ENCODE measurements around the gene MOCS3. TPM values are rescaled to one million over a fixed set of nuclear protein-coding genes. Genes with fewer than 3 reads are reported as not detected.

MOCS3 gene
- total RNA-seq, 1 donor from 2014 or later = 5.5 TPM

DNA sequence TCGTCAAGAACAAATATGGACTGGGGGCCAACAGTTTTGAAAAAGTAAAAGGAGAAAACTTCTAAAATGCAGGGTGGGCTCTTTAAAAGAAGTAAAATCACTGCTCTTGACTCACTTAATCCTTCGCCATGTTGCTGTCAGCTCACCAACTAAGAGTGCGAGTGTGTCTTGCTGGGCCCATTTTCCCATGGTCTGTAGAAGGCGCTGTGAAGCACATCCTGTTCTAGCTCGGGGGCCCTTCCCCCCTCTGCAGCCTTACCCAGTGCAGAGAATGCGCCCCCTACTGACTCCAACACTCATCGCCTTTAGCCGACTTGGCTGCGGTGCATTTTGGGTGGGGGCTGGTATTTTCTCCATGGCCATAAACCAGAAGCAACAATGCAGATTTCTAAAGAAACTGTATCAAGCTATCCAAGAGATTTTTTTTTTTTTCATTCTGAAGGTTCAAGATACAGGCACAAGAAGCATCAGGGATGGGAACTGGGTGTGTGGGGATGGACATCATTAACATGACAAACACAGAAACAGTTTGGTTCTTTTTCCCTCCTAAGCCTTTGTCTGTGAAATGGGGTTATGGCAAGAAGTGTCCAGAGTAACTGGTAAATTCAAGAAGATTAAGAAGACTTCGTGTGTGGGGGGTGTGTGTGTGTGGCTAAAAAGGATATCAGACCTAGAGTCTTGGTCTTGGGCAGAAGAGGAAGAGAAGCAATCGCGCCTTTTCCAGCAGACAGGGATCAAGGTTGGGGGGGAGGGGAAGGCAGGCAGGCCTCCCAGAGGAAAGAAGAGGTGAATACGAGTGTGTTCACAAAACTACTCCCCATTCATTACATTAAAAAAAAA lies 29.1 kb upstream of the MOCS3 start:
- H3K27ac Mint-ChIP-seq (ENCODE audit: unreplicated experiment) = peak overlapping the region; percentile 80
- H3K4me1 Mint-ChIP-seq (ENCODE audit: unreplicated experiment) = peaks cover 49% of the 10 kb centered on the region
- H3K4me3 Mint-ChIP-seq (ENCODE audit: unreplicated experiment) = peak overlapping the region; percentile 77
- no peaks in the 10 kb centered on the region for H3K27me3 Mint-ChIP-seq (ENCODE audit: unreplicated experiment)
- TF ChIP-seq, protein P1, sequence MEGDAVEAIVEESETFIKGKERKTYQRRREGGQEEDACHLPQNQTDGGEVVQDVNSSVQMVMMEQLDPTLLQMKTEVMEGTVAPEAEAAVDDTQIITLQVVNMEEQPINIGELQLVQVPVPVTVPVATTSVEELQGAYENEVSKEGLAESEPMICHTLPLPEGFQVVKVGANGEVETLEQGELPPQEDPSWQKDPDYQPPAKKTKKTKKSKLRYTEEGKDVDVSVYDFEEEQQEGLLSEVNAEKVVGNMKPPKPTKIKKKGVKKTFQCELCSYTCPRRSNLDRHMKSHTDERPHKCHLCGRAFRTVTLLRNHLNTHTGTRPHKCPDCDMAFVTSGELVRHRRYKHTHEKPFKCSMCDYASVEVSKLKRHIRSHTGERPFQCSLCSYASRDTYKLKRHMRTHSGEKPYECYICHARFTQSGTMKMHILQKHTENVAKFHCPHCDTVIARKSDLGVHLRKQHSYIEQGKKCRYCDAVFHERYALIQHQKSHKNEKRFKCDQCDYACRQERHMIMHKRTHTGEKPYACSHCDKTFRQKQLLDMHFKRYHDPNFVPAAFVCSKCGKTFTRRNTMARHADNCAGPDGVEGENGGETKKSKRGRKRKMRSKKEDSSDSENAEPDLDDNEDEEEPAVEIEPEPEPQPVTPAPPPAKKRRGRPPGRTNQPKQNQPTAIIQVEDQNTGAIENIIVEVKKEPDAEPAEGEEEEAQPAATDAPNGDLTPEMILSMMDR (IDR thresholded peaks at IDR 0.05) = peak; percentile 94
- peak; percentile 94 for DNase-seq (ENCODE audit: extremely low spot score, unreplicated experiment)
- H3K36me3 Mint-ChIP-seq (ENCODE audit: unreplicated experiment) = peaks cover 25% of the 10 kb centered on the region
- H3K9me3 Mint-ChIP-seq (ENCODE audit: unreplicated experiment) = no peaks in the 10 kb centered on the region

DNA sequence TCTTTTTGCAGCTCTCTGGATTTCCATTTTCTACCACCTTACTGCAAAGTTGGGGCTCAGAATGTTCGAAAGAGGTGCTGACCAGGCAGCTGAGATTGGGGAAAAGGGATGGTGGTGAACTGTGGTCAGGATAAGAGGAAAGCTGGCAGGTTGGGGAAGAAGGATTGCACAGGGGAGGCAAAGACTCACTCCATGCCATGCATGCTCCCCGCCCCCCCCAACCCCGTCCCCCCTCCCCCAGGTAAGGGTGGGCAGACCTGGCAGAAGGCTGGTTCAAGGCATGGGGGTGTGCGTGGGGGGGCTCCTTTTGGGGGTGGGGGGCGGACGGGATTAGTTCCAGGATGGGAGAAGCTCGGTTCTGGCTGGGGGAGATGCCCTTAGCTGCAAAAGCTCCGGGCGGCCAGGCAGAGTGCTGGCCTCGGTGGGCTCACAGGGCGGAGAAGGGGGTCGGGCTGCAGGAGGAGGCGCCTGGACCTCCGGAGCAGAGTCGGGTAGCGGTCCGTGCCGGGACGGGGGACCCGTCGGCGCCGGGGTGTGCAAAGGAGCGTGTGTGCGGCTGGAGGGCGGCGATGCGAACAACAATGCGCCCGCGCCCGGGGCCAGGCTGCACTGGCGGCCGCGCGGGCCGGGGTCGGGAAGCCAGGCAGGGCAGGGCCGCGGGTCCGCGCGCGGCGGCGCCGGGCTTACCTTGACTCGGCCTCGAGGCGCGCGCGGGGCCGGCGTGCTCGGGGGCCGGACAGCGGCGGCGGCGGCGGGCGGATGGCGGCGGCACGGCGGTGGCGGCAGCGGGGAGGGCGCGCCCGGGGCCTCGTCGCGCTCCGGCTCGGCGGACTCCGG lies 28.3 kb upstream of the MOCS3 start:
- Mint-ChIP-seq H3K9me3 (ENCODE audit: unreplicated experiment) (no peaks in the 10 kb centered on the region), H3K4me1 (ENCODE audit: unreplicated experiment) (peaks cover 43% of the 10 kb centered on the region), H3K4me3 (ENCODE audit: unreplicated experiment) (peak overlapping the region; percentile 83), H3K27ac (ENCODE audit: unreplicated experiment) (peak overlapping the region; percentile 85), H3K27me3 (ENCODE audit: unreplicated experiment) (no peaks in the 10 kb centered on the region), H3K36me3 (ENCODE audit: unreplicated experiment) (peaks cover 30% of the 10 kb centered on the region)
- TF ChIP-seq, protein P1 (IDR thresholded peaks at IDR 0.05) = no peak
- DNase-seq (ENCODE audit: extremely low spot score, unreplicated experiment) = no peak

DNA sequence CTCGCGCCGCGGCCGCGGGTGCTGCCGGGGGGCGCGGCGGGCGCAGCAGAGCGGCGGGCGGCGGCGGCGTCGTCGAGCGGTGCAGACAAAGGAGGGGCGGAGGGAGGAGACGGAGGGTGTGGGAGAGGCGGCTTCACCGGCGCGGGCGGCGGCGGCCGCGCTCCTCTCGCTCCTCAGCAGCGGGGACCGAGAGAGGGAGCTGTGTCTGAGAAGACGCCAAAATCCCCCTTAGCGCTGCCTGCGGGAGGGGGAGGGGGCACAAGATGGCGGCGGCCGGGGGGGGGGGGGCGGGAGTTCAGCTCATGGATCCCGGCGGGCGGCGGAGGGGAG lies 27.7 kb upstream of the MOCS3 start:
- H3K4me1 Mint-ChIP-seq (ENCODE audit: unreplicated experiment) = peaks cover 37% of the 10 kb centered on the region
- no peak for DNase-seq (ENCODE audit: extremely low spot score, unreplicated experiment)
- H3K9me3 Mint-ChIP-seq (ENCODE audit: unreplicated experiment) = no peaks in the 10 kb centered on the region
- TF ChIP-seq, protein P1 (IDR thresholded peaks at IDR 0.05) = no peak
- H3K27me3 Mint-ChIP-seq (ENCODE audit: unreplicated experiment) = no peaks in the 10 kb centered on the region
- peak overlapping the region; percentile 98 for H3K27ac Mint-ChIP-seq (ENCODE audit: unreplicated experiment)
- peaks cover 31% of the 10 kb centered on the region for H3K36me3 Mint-ChIP-seq (ENCODE audit: unreplicated experiment)
- peak overlapping the region; percentile 77 for H3K4me3 Mint-ChIP-seq (ENCODE audit: unreplicated experiment)

DNA sequence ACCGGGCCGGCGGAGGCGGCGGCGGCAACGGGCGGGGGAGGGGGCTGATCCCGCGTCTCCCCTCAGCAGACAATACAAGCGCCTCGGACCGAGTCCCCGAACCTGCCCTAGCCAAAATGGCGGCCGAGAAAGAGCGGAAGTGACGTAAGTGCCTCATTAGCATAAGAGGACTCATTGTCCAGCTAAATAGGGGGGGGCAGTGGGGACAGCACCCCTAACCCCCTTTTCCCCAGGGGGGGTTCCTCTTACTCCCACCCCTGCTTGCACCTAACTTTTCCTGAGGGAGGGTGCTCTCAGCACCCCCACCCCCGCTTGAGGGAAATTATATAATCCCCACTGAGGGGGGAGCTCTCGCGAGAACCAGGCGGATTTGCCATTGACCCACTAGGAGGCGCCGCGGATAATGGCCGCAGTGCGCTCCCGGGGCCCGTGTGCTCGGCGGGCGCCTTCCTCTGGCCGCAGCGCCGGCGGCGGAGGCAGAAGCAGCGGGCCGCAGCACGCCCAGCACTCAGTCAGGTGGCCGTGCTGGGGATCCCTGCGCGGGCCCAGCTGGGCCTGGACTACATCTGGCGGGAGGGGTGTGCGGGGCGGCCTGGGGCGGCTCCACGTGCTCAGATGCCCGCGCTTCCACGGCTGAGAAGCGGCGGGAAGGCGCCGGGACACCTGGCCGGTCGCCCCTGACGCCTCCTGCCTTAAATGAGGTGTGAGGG lies 27.2 kb upstream of the MOCS3 start, which contains the start of gene ADNP:
Gene ADNP (minus strand): TSS at position 132 of the 710 bp plus-strand sequence. CDS start 27,441 bp downstream, outside the sequence.
- H3K9me3 Mint-ChIP-seq (ENCODE audit: unreplicated experiment) = no peaks in the 10 kb centered on the region
- H3K4me3 Mint-ChIP-seq (ENCODE audit: unreplicated experiment) = peak within 1 kb of the TSS; percentile 83
- TF ChIP-seq, protein P1 (IDR thresholded peaks at IDR 0.05) = peak; percentile 73
- peaks cover 34% of the 10 kb centered on the region for H3K36me3 Mint-ChIP-seq (ENCODE audit: unreplicated experiment)
- DNase-seq (ENCODE audit: extremely low spot score, unreplicated experiment) = peak; percentile 96
- peak within 1 kb of the TSS; percentile 98 for H3K27ac Mint-ChIP-seq (ENCODE audit: unreplicated experiment)
- peaks cover 36% of the 10 kb centered on the region for H3K4me1 Mint-ChIP-seq (ENCODE audit: unreplicated experiment)
- H3K27me3 Mint-ChIP-seq (ENCODE audit: unreplicated experiment) = no peaks in the 10 kb centered on the region
